D721Med (cell line): ENCODE data around the gene SV2C.
A peak's percentile ranks its signal among the peaks of the same experiment; 100 is the strongest.

ENCODE experiments used
- DNase-seq: peaks from one replicate; pipeline ENCODE4 v3.0.0; 2011; ENCODE audit warnings: low spot score; ENCODE audit not compliant: insufficient read length
- FAIRE-seq: peaks from 2 replicates; lab custom pipeline; 2011; peaks lifted over from hg19 to GRCh38; lab: Jason Lieb, UNC
- CTCF ChIP-seq: IDR thresholded peaks from 2 replicates; pipeline ENCODE4 v1.5.1; 2012; ENCODE audit warnings: mild to moderate bottlenecking, control low read depth; ENCODE audit not compliant: insufficient read depth; ENCODE audit errors: missing control alignments

SV2C gene

GRCh38 chr5:76213858-76214257 is 130.7 kb downstream of the SV2C start:
- no peak for TF ChIP-seq CTCF
- FAIRE-seq (peak; percentile 51), DNase-seq (no peak)

- DNase-seq (no peak), FAIRE-seq (no peak)
- TF ChIP-seq CTCF = no peak
These were observed 133.6 kb downstream of the SV2C start for GRCh38 chr5:76216748-76217147.

GRCh38 chr5:76219636-76220035 is 136.5 kb downstream of the SV2C start:
- DNase-seq (no peak), FAIRE-seq (no peak)
- no peak for TF ChIP-seq CTCF

- FAIRE-seq = no peak
- no peak for DNase-seq
- no peak for TF ChIP-seq CTCF
These were observed 138.1 kb downstream of the SV2C start for GRCh38 chr5:76221311-76221710.

GRCh38 chr5:76222318-76222717 is 139.1 kb downstream of the SV2C start:
- no peak for FAIRE-seq
- DNase-seq = no peak
- TF ChIP-seq CTCF = no peak

- TF ChIP-seq CTCF = no peak
- FAIRE-seq (no peak), DNase-seq (no peak)
These were observed 140.5 kb downstream of the SV2C start for GRCh38 chr5:76223696-76224095.

- DNase-seq = no peak
- FAIRE-seq = no peak
- TF ChIP-seq CTCF = no peak
These were observed 141.7 kb downstream of the SV2C start for GRCh38 chr5:76224898-76225297.
